B cell (primary cell): ENCODE measurements around the gene NRROS. TPM values are rescaled to one million over a fixed set of nuclear protein-coding genes. Genes with fewer than 3 reads are reported as not detected.

ENCODE experiments used
- ATAC-seq: fragments of 200-7000 bp; cut with Tn5 transposase; one replicate; pipeline ENCODE4 v1.10.0; 2021; ENCODE audit warnings: low read depth, mild to moderate bottlenecking, moderate number of reproducible peaks, moderate library complexity
- CTCF ChIA-PET: fragments of 350-600 bp; sonication (Branson Sonifier 250); formaldehyde crosslinking; loops from one replicate; lab custom pipeline; 2021; ENCODE audit warnings: antibody characterized with exemption, inconsistent platforms; lab: Charles Lee
- POLR2A ChIA-PET: fragments of 350-600 bp; sonication (Branson Sonifier 250); formaldehyde crosslinking; loops from one replicate; lab custom pipeline; 2021; ENCODE audit warnings: antibody characterized with exemption; lab: Charles Lee
- DNase-seq: peaks from one replicate; pipeline ENCODE4 v3.0.0; 2013
- H2AFZ ChIP-seq: 2 replicates; pipeline ENCODE4 v1.6.1; 2012; ENCODE audit warnings: mild to moderate bottlenecking, low read depth, low read length; ENCODE audit not compliant: insufficient read depth, poor library complexity, severe bottlenecking
- H3K27ac ChIP-seq, 2 donors: 1 replicate in 1 of 2; 2 replicates in 1 of 2; pipeline ENCODE4 v1.5.1; 2012 to 2013; ENCODE audit warnings: low read length in 2 of 2, mild to moderate bottlenecking in 2 of 2, moderate library complexity in 1 of 2
- H3K27me3 ChIP-seq, 4 experiments: fragments of 200-600 bp in 1 of 4; sonication (generic) in 1 of 4; replicated peaks in 1 of 4; 1 replicate in 2 of 4; 2 replicates in 2 of 4; pipeline versions ENCODE4 v1.6.1 to v1.7.0; 2013 to 2016; ENCODE audit warnings: low read length in 3 of 4, mild to moderate bottlenecking in 2 of 4, mixed read lengths in 1 of 4, moderate library complexity in 1 of 4; ENCODE audit not compliant: insufficient read depth in 4 of 4, control insufficient read depth in 3 of 4; ENCODE audit errors: control extremely low read depth in 1 of 4
- H3K36me3 ChIP-seq, 2 experiments: replicated peaks in 1 of 2; 1 replicate in 1 of 2; 2 replicates in 1 of 2; pipeline versions ENCODE4 v1.6.1 to v1.7.1; 2013; ENCODE audit warnings: low read length in 1 of 2; ENCODE audit not compliant: insufficient read depth in 2 of 2, control insufficient read depth in 1 of 2; ENCODE audit errors: control extremely low read depth in 1 of 2, extremely low read depth in 1 of 2
- H3K4me1 ChIP-seq, 2 donors: fragments of 200-600 bp in 1 of 2; sonication (generic) in 1 of 2; 1 replicate in 1 of 2; 2 replicates in 1 of 2; pipeline versions ENCODE4 v1.5.1 to v1.6.1; 2013 to 2017; ENCODE audit warnings: low read length in 2 of 2; ENCODE audit not compliant: control insufficient read depth in 2 of 2, insufficient read depth in 2 of 2
- H3K4me2 ChIP-seq: replicated peaks from 2 replicates; pipeline ENCODE3; 2012; ENCODE audit warnings: mild to moderate bottlenecking, low read depth, low read length; ENCODE audit not compliant: poor library complexity, severe bottlenecking
- H3K4me3 ChIP-seq, 5 experiments: fragments of 200-600 bp in 1 of 5; sonication (generic) in 1 of 5; 1 replicate in 3 of 5; 2 replicates in 2 of 5; pipeline versions ENCODE4 v1.5.1 to v1.7.0; 2011 to 2016; ENCODE audit warnings: low read length in 4 of 5, mild to moderate bottlenecking in 4 of 5, low read depth in 2 of 5, control low read depth in 1 of 5, moderate library complexity in 1 of 5; ENCODE audit not compliant: insufficient read depth in 1 of 5; ENCODE audit errors: control extremely low read depth in 1 of 5, extremely low read depth in 1 of 5
- H3K79me2 ChIP-seq: fragments of 200-600 bp; sonication (generic); one replicate; pipeline ENCODE4 v1.6.0; 2016; ENCODE audit warnings: low read length; ENCODE audit not compliant: control insufficient read depth, insufficient read depth
- H3K9ac ChIP-seq: fragments of 200-600 bp; sonication (generic); 2 replicates; pipeline ENCODE4 v1.6.1; 2017; ENCODE audit warnings: mild to moderate bottlenecking, low read length, moderate library complexity
- H3K9me3 ChIP-seq, 3 donors: one replicate each; pipeline versions ENCODE4 v1.6.1 to v1.7.1; 2013; ENCODE audit warnings: low read length in 2 of 3; ENCODE audit not compliant: control insufficient read depth in 2 of 3, insufficient read depth in 1 of 3; ENCODE audit errors: control extremely low read depth in 1 of 3
- H4K20me1 ChIP-seq: 2 replicates; pipeline ENCODE4 v1.6.0; 2012; ENCODE audit warnings: mild to moderate bottlenecking, low read length; ENCODE audit not compliant: insufficient read depth, control insufficient read depth, poor library complexity, severe bottlenecking
- H3K27ac Mint-ChIP-seq: one replicate; pipeline ENCODE4 v1.8.0; 2021; ENCODE audit warnings: mixed read lengths
- H3K27me3 Mint-ChIP-seq: one replicate; pipeline ENCODE4 v1.8.0; 2021; ENCODE audit warnings: mixed read lengths
- H3K4me1 Mint-ChIP-seq: one replicate; pipeline ENCODE4 v1.8.0; 2021; ENCODE audit warnings: mixed read lengths
- H3K4me3 Mint-ChIP-seq: one replicate; pipeline ENCODE4 v1.8.0; 2021; ENCODE audit warnings: mixed read lengths
- H3K9me3 Mint-ChIP-seq: one replicate; pipeline ENCODE4 v1.8.0; 2022; ENCODE audit warnings: mixed read lengths; ENCODE audit not compliant: insufficient read depth
- EZH2 ChIP-seq: IDR thresholded peaks from 2 replicates; pipeline ENCODE4 v1.6.1; 2012; ENCODE audit warnings: borderline replicate concordance, low read depth, mild to moderate bottlenecking, moderate library complexity, low read length; ENCODE audit not compliant: insufficient read depth, poor library complexity, severe bottlenecking
- WGBS: methylation state at CpG from one replicate; pipeline ENCODE4 v1.1.5; 2013; ENCODE audit warnings: missing lambda C conversion rate; ENCODE audit not compliant: insufficient coverage; 5-methylcytosine and 5-hydroxymethylcytosine counted together
- intact Hi-C: fragments of 100-400 bp; cut with micrococcal nuclease; formaldehyde crosslinking; loops from one replicate; pipeline ENCODE4 v1.10.0; 2022
- polyA plus RNA-seq: library from polyadenylated mRNA; depleted of rRNA; stranded (reverse); fragments of >200 nt; gene quantifications from 2 replicates; pipeline ENCODE4 v1.2.3, GENCODE V29; 2012
- total RNA-seq, 2 donors: library from RNA; stranded (reverse); fragments of 120-200 nt in 1 of 2; gene quantifications; 1 replicate in 1 of 2; 2 replicates in 1 of 2; pipeline versions ENCODE4 v1.2.3 to v1.2.4, GENCODE V29; 2013 to 2022
- TF ChIP-seq, protein P1 (sequence below): fragments of 200-600 bp; IDR thresholded peaks from one replicate; pipeline ENCODE4 v1.8.0; 2022; ENCODE audit warnings: antibody characterized with exemption, mild to moderate bottlenecking

The NRROS gene
- total and polyA plus RNA-seq, 2 donors (not counting 1 experiment from before 2014, with no cell fraction given) = 40.1 to 87.9 TPM

DNA sequence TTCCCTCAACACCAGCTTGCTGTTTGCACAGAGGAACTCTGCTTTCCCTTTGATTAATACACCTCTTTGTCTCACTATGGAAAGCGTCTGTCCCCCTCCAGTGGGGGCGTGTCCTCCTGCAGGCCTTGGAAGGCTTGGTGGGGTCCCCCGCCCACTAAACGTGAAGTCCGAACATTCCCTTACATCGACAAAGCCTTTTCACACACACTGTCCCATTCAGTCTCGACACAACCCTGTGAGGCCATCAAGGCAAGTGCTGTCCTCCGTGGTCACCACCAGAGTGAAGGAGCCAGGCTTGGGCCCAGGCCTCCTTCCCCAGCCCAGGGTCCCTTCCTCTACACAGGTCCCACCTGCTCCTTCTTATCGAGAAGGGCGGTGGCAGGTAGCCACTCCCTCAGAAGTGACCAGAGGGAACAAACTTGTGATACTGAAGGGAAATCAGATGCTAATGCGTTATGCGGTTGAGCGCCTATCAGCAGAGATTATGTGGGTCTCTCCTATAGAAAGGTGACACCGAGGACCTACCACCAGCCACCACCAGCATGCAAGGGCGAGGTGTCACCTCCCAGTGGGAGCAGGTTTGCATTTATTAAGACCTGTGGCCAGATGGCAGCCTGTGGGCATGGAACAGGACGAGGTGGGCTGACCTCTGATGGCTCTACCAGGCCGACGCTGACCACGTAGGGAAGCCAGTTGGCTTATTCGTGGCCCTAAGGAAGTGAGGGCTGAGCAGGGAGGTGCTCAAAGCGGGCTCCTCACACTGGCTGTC, 6.6 kb downstream of the NRROS start:
- intact Hi-C loops = no loop called here
- peaks cover 97% of the 10 kb centered on the region for H3K79me2 ChIP-seq
- TF ChIP-seq, protein P1, sequence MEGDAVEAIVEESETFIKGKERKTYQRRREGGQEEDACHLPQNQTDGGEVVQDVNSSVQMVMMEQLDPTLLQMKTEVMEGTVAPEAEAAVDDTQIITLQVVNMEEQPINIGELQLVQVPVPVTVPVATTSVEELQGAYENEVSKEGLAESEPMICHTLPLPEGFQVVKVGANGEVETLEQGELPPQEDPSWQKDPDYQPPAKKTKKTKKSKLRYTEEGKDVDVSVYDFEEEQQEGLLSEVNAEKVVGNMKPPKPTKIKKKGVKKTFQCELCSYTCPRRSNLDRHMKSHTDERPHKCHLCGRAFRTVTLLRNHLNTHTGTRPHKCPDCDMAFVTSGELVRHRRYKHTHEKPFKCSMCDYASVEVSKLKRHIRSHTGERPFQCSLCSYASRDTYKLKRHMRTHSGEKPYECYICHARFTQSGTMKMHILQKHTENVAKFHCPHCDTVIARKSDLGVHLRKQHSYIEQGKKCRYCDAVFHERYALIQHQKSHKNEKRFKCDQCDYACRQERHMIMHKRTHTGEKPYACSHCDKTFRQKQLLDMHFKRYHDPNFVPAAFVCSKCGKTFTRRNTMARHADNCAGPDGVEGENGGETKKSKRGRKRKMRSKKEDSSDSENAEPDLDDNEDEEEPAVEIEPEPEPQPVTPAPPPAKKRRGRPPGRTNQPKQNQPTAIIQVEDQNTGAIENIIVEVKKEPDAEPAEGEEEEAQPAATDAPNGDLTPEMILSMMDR = no peak
- TF ChIP-seq EZH2 = no peak
- peak overlapping the region in 1 of 2 donors; percentile 34 for H3K27ac ChIP-seq
- WGBS = 89% methylated on average over 20 of the region's 21 CpGs
- DNase-seq (no peak), ATAC-seq (no peak)
- ChIA-PET POLR2A (interaction anchor here (0.6 to 0.9 kb wide), 2 partner anchors 14 to 31 kb away, joined by 3 to 4 read pairs; no protein-coding TSS in a partner anchor), CTCF (interaction anchor here (1.4 to 5.2 kb wide), 2 partner anchors 37 to 39 kb away, joined by 3 to 35 read pairs; no protein-coding TSS in a partner anchor)
- H3K4me1 ChIP-seq = peaks cover 43 to 53% of the 10 kb centered on the region in 2 donors
- peak overlapping the region; percentile 37 for H3K27ac Mint-ChIP-seq
- no peak overlapping the region for H3K9ac ChIP-seq
- peaks cover 6 to 40% of the 10 kb centered on the region in 2 experiments for H3K36me3 ChIP-seq
- no peaks in the 10 kb centered on the region for H3K27me3 ChIP-seq
- H3K9me3 ChIP-seq = no peaks in the 10 kb centered on the region
- H2AFZ ChIP-seq = no peak overlapping the region
- no peaks in the 10 kb centered on the region for H3K9me3 Mint-ChIP-seq
- peak overlapping the region; percentile 7 for H3K4me3 Mint-ChIP-seq
- H3K4me2 ChIP-seq = no peak overlapping the region
- H3K4me3 ChIP-seq = no peak overlapping the region
- H3K4me1 Mint-ChIP-seq = peaks cover 73% of the 10 kb centered on the region
- peaks cover 29% of the 10 kb centered on the region for H4K20me1 ChIP-seq
- H3K27me3 Mint-ChIP-seq = no peaks in the 10 kb centered on the region

DNA sequence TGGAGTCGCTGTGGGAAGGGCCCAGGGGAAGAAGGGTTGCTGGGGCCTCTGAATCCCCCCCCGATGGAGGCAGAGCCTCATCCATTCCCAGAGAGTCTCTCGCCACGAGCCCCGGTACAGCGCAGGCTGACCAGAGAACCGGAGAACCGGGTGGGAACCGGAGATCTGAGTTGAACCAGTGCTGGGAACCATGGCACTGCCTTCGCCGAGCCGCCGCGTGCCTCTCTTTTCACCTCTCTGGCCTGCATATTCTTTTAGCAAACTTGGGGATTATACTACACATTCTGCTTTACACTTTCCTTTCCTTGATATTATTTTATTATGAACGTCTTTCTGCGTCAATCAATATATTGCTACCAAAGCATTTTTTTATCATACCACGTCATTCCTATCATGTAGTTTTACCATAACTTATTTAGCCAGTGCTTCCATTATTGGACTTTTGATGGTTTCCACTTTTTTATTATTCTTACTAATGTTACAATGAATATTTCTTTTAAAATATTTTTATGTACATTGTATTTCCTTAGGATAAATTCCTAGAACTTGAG, 7.2 kb downstream of the NRROS start:
- Mint-ChIP-seq H3K27me3 (no peaks in the 10 kb centered on the region), H3K4me1 (peaks cover 74% of the 10 kb centered on the region), H3K4me3 (no peak overlapping the region), H3K9me3 (no peaks in the 10 kb centered on the region), H3K27ac (no peak overlapping the region)
- H4K20me1 ChIP-seq = peaks cover 34% of the 10 kb centered on the region
- no peaks in the 10 kb centered on the region for H3K9me3 ChIP-seq
- H3K4me1 ChIP-seq = peaks cover 36 to 46% of the 10 kb centered on the region in 2 donors
- H2AFZ ChIP-seq = no peak overlapping the region
- no peak overlapping the region for H3K4me3 ChIP-seq
- H3K4me2 ChIP-seq = no peak overlapping the region
- ATAC-seq (no peak), DNase-seq (no peak)
- 91% methylated on average over 14 of the region's 17 CpGs for WGBS
- H3K36me3 ChIP-seq = peaks cover 6 to 40% of the 10 kb centered on the region in 2 experiments
- POLR2A ChIA-PET = no interaction called here
- TF ChIP-seq EZH2 = no peak
- TF ChIP-seq, protein P1 = no peak
- no peaks in the 10 kb centered on the region for H3K27me3 ChIP-seq
- CTCF ChIA-PET = interaction anchor here (1.2 kb wide), 1 partner anchor 39 kb away, joined by 4 read pairs; no protein-coding TSS in a partner anchor
- H3K9ac ChIP-seq = no peak overlapping the region
- H3K27ac ChIP-seq = no peak overlapping the region
- peaks cover 97% of the 10 kb centered on the region for H3K79me2 ChIP-seq
- intact Hi-C loops = no loop called here
